ENCODE measurements around the gene MFSD2A. TPM values are rescaled to one million over a fixed set of nuclear protein-coding genes. Genes with fewer than 3 reads are reported as not detected.
A peak's percentile ranks its signal among the peaks of the same experiment; 100 is the strongest.

The MFSD2A gene
- polyA plus RNA-seq, 3 donors = 6.8 to 17.9 (median 7.9) TPM

GRCh38 chr1:39958403-39959200 is 3.7 kb downstream of the MFSD2A start:
- peak overlapping the region; percentile 12 for H3K4me2 ChIP-seq (replicated peaks; ENCODE audit: extremely low read depth, low read length, poor library complexity, severe bottlenecking)
- 33% methylated on average over 3 of the region's 7 CpGs for WGBS (ENCODE audit: insufficient coverage)
- DNase-seq = peak in 1 of 3 donors; percentile 28
- peaks cover 12 to 31% of the 10 kb centered on the region in 2 donors for H3K36me3 ChIP-seq (replicated peaks in 1 of 2; ENCODE audit: control insufficient read depth in 1 of 2, insufficient read depth in 2 of 2, low read length in 2 of 2)
- Mint-ChIP-seq H3K4me1 (peaks cover 82% of the 10 kb centered on the region), H3K27ac (peak overlapping the region in 6 of 7 donors; percentile 1 to 82 (median 62)), H3K36me3 (peaks cover 27 to 48% of the 10 kb centered on the region in 2 donors), H3K9me3 (no peaks in the 10 kb centered on the region), H3K4me3 (peak overlapping the region in 1 of 2 donors; percentile 34), H3K27me3 (ENCODE audit: low read depth in 3 of 3) (peaks cover 0 to 2% (median 0%) of the 10 kb centered on the region in 3 donors)
- no peaks in the 10 kb centered on the region for H3K27me3 ChIP-seq (ENCODE audit: control insufficient read depth in 2 of 2, insufficient read depth in 2 of 2, low read length in 2 of 2)
- H3K4me1 ChIP-seq (ENCODE audit: control insufficient read depth in 1 of 2, insufficient read depth in 2 of 2, low read length in 2 of 2) = peaks cover 81 to 84% of the 10 kb centered on the region in 2 donors
- intact Hi-C loops (cut with micrococcal nuclease) = loop anchor here in 1 of 2 donors (5.0 kb wide), 1 partner anchor 36 kb away; no protein-coding TSS in a partner anchor
- peak overlapping the region; percentile 14 to 16 for H3K27ac ChIP-seq (ENCODE audit: low read depth in 1 of 2, low read length in 2 of 2)
- peak overlapping the region in 1 of 3 experiments; percentile 18 for H3K4me3 ChIP-seq (replicated peaks in 1 of 3; ENCODE audit: low read depth in 2 of 3, low read length in 3 of 3)
- no peak overlapping the region for H2AFZ ChIP-seq (ENCODE audit: insufficient read depth, low read depth, low read length, poor library complexity, severe bottlenecking)
- H3K9me3 ChIP-seq (replicated peaks in 1 of 2; ENCODE audit: control insufficient read depth in 1 of 2, insufficient read depth in 1 of 2, low read length in 2 of 2) = no peaks in the 10 kb centered on the region
- TF ChIP-seq CTCF (IDR thresholded peaks at IDR 0.05) = no peak
- H4K20me1 ChIP-seq (ENCODE audit: insufficient read depth, low read length) = peaks cover 33% of the 10 kb centered on the region
- peaks cover 60% of the 10 kb centered on the region for H3K79me2 ChIP-seq (ENCODE audit: insufficient read depth, low read length)
- no peak overlapping the region for H3K9ac ChIP-seq (ENCODE audit: insufficient read depth, low read length, poor library complexity, severe bottlenecking)

- Mint-ChIP-seq H3K4me1 (peaks cover 82% of the 10 kb centered on the region), H3K27me3 (ENCODE audit: low read depth in 3 of 3) (peaks cover 0 to 2% (median 0%) of the 10 kb centered on the region in 3 donors), H3K36me3 (peaks cover 33 to 55% of the 10 kb centered on the region in 2 donors), H3K4me3 (peak overlapping the region; percentile 56 to 87), H3K9me3 (peaks cover 0 to 2% (median 0%) of the 10 kb centered on the region in 7 donors), H3K27ac (peak overlapping the region; percentile 83 to 96 (median 92))
- H3K27me3 ChIP-seq (ENCODE audit: control insufficient read depth in 2 of 2, insufficient read depth in 2 of 2, low read length in 2 of 2) = no peaks in the 10 kb centered on the region
- H4K20me1 ChIP-seq (ENCODE audit: insufficient read depth, low read length) = peaks cover 33% of the 10 kb centered on the region
- H3K79me2 ChIP-seq (ENCODE audit: insufficient read depth, low read length) = peaks cover 65% of the 10 kb centered on the region
- intact Hi-C loops (cut with micrococcal nuclease) = loop anchor here in 1 of 2 donors (5.0 kb wide), 1 partner anchor 37 kb away; no protein-coding TSS in a partner anchor
- peak overlapping the region; percentile 3 to 67 (median 22) for H3K4me3 ChIP-seq (replicated peaks in 1 of 3; ENCODE audit: low read depth in 2 of 3, low read length in 3 of 3)
- peak overlapping the region; percentile 65 for H3K9ac ChIP-seq (ENCODE audit: insufficient read depth, low read length, poor library complexity, severe bottlenecking)
- H3K27ac ChIP-seq (ENCODE audit: low read depth in 1 of 2, low read length in 2 of 2) = peak overlapping the region; percentile 74 to 85
- TF ChIP-seq CTCF (IDR thresholded peaks at IDR 0.05) = no peak
- peak overlapping the region; percentile 75 for H3K4me2 ChIP-seq (replicated peaks; ENCODE audit: extremely low read depth, low read length, poor library complexity, severe bottlenecking)
- no peak for DNase-seq
- H2AFZ ChIP-seq (ENCODE audit: insufficient read depth, low read depth, low read length, poor library complexity, severe bottlenecking) = peak overlapping the region; percentile 78
- 36% methylated on average over 5 of the region's 12 CpGs for WGBS (ENCODE audit: insufficient coverage)
- peaks cover 12 to 34% of the 10 kb centered on the region in 2 donors for H3K36me3 ChIP-seq (replicated peaks in 1 of 2; ENCODE audit: control insufficient read depth in 1 of 2, insufficient read depth in 2 of 2, low read length in 2 of 2)
- no peaks in the 10 kb centered on the region for H3K9me3 ChIP-seq (replicated peaks in 1 of 2; ENCODE audit: control insufficient read depth in 1 of 2, insufficient read depth in 1 of 2, low read length in 2 of 2)
- peaks cover 81 to 84% of the 10 kb centered on the region in 2 donors for H3K4me1 ChIP-seq (ENCODE audit: control insufficient read depth in 1 of 2, insufficient read depth in 2 of 2, low read length in 2 of 2)
Measured at GRCh38 chr1:39959651-39960333, 4.8 kb downstream of the MFSD2A start.
